Endothelial cell of umbilical vein (primary cell): ENCODE data around the gene VAV2. TPM values are rescaled to one million over a fixed set of nuclear protein-coding genes. Genes with fewer than 3 reads are reported as not detected.

Experiments used
- BruUV-seq: library from RNA; stranded (reverse); fragments of 400-500 nt; replicated peaks from 2 replicates; lab custom pipeline; 2021; lab: Mats Ljungman, UMichigan
- CTCF ChIA-PET: fragments of 300-600, 350-600 bp; sonication (Branson Sonifier 250); formaldehyde crosslinking; loops from one replicate; lab custom pipeline; 2021; ENCODE audit warnings: antibody characterized with exemption, inconsistent platforms; lab: Charles Lee
- POLR2A ChIA-PET: fragments of 300-600, 350-600 bp; sonication (Branson Sonifier 250); formaldehyde crosslinking; loops from one replicate; lab custom pipeline; 2021; ENCODE audit warnings: antibody characterized with exemption, inconsistent platforms; lab: Charles Lee
- DNase-seq: peaks from one replicate; pipeline ENCODE4 v3.0.0-alpha.2; 2011; ENCODE audit warnings: low read depth, low spot score
- FAIRE-seq: peaks from 2 replicates; lab custom pipeline; 2011; peaks lifted over from hg19 to GRCh38; lab: Jason Lieb, UNC
- H2AFZ ChIP-seq: 2 replicates; pipeline ENCODE4 v1.6.0; 2012; ENCODE audit warnings: low read depth, low read length, control low read depth, inconsistent platforms
- H3K27ac ChIP-seq: 2 replicates; pipeline ENCODE4 v1.5.1; 2011; ENCODE audit warnings: low read depth, mild to moderate bottlenecking, control low read depth, low read length, moderate library complexity; ENCODE audit not compliant: insufficient read depth
- H3K27me3 ChIP-seq, 2 experiments: 2 replicates each; pipeline versions ENCODE4 v1.6.0 to v1.6.1; 2011; ENCODE audit warnings: low read length in 2 of 2, mixed read lengths in 1 of 2; ENCODE audit not compliant: control insufficient read depth in 2 of 2, insufficient read depth in 2 of 2
- H3K36me3 ChIP-seq, 2 experiments: 2 replicates in 1 of 2; 3 replicates in 1 of 2; pipeline ENCODE4 v1.5.1; 2011; ENCODE audit warnings: low read length in 2 of 2, mild to moderate bottlenecking in 1 of 2, moderate library complexity in 1 of 2; ENCODE audit not compliant: control insufficient read depth in 2 of 2, insufficient read depth in 2 of 2; ENCODE audit errors: extremely low read depth in 1 of 2
- H3K4me1 ChIP-seq: 3 replicates; pipeline ENCODE4 v1.5.1; 2011; ENCODE audit warnings: mild to moderate bottlenecking, low read length; ENCODE audit not compliant: control insufficient read depth, insufficient read depth; ENCODE audit errors: extremely low read depth
- H3K4me2 ChIP-seq: 2 replicates; pipeline ENCODE4 v1.6.1; 2011; ENCODE audit warnings: low read length, control low read depth, mixed read lengths; ENCODE audit not compliant: insufficient read depth
- H3K4me3 ChIP-seq, 3 experiments: fragments of 200-600 bp in 1 of 3; sonication (generic), shearing (Covaris generic) in 1 of 3; replicated peaks in 1 of 3; 2 replicates each; pipeline ENCODE4 v1.5.1; 2011 to 2016; ENCODE audit warnings: control low read depth in 3 of 3, low read length in 3 of 3, mild to moderate bottlenecking in 2 of 3, inconsistent platforms in 1 of 3, low read depth in 1 of 3, moderate library complexity in 1 of 3; ENCODE audit not compliant: insufficient read depth in 1 of 3
- H3K79me2 ChIP-seq: 2 replicates; pipeline ENCODE4 v1.6.0; 2012; ENCODE audit warnings: low read length, inconsistent platforms; ENCODE audit not compliant: control insufficient read depth, insufficient read depth
- H3K9ac ChIP-seq: replicated peaks from 2 replicates; pipeline ENCODE3; 2011; ENCODE audit warnings: low read length, control low read depth; ENCODE audit not compliant: insufficient read depth; ENCODE audit errors: extremely low read depth
- H3K9me1 ChIP-seq: replicated peaks from 3 replicates; pipeline ENCODE4 v1.6.0; 2011; ENCODE audit warnings: mild to moderate bottlenecking, low read length; ENCODE audit not compliant: control insufficient read depth, insufficient read depth; ENCODE audit errors: extremely low read depth
- H3K9me3 ChIP-seq: replicated peaks from 2 replicates; pipeline ENCODE4 v1.5.1; 2012; ENCODE audit warnings: low read length, inconsistent platforms; ENCODE audit not compliant: control insufficient read depth, insufficient read depth
- H4K20me1 ChIP-seq: replicated peaks from 2 replicates; pipeline ENCODE3; 2011; ENCODE audit warnings: mild to moderate bottlenecking, low read length; ENCODE audit not compliant: control insufficient read depth, insufficient read depth; ENCODE audit errors: extremely low read depth
- EZH2 ChIP-seq: IDR thresholded peaks from 2 replicates; pipeline ENCODE4 v1.6.1; 2012; ENCODE audit warnings: borderline replicate concordance, low read depth, mild to moderate bottlenecking, moderate library complexity, low read length, inconsistent platforms; ENCODE audit not compliant: severe bottlenecking
- FOS ChIP-seq: IDR thresholded peaks from 2 replicates; pipeline ENCODE4 v1.6.1; 2011; ENCODE audit warnings: mild to moderate bottlenecking, low read length, moderate library complexity, borderline replicate concordance; ENCODE audit not compliant: insufficient read depth
- GATA2 ChIP-seq: IDR thresholded peaks from 2 replicates; pipeline ENCODE4 v1.7.0; 2011; ENCODE audit warnings: low read depth, mild to moderate bottlenecking, moderate library complexity, mixed read lengths, low read length; ENCODE audit not compliant: insufficient read length, insufficient read depth
- JUN ChIP-seq: IDR thresholded peaks from 2 replicates; pipeline ENCODE4 v1.6.1; 2011; ENCODE audit warnings: borderline replicate concordance, low read depth; ENCODE audit not compliant: insufficient read length, insufficient read depth
- MYC ChIP-seq: IDR thresholded peaks from one replicate; pipeline ENCODE4 v1.6.1; 2011; ENCODE audit warnings: mild to moderate bottlenecking, low read depth, low read length
- POLR2A ChIP-seq: IDR thresholded peaks from 2 replicates; pipeline ENCODE4 v1.6.1; 2012; ENCODE audit warnings: low read depth, mild to moderate bottlenecking, control low read depth, low read length
- POLR2AphosphoS5 ChIP-seq: IDR thresholded peaks from 2 replicates; pipeline ENCODE4 v1.6.1; 2012; ENCODE audit warnings: low read depth, mild to moderate bottlenecking, control low read depth, low read length, moderate library complexity; ENCODE audit not compliant: insufficient read depth
- dilution Hi-C: fragments of 300-500 bp; cut with MboI; formaldehyde crosslinking; loops from one replicate; pipeline ENCODE4 v1.15.0; 2019; ENCODE audit warnings: low sequenced_read_pairs; ENCODE audit not compliant: extremely low pct_ligation_motif_present
- intact Hi-C: fragments of 100-400 bp; cut with micrococcal nuclease; formaldehyde crosslinking; loops from one replicate; pipeline ENCODE4 v1.10.0; 2022
- polyA plus RNA-seq, 4 experiments: library from polyadenylated mRNA; depleted of rRNA in 3 of 4; stranded (reverse) in 3 of 4; unstranded in 1 of 4; fragments of >200 nt; gene quantifications; 2 replicates each; pipeline versions ENCODE4 v1.2.1 to v1.2.3, GENCODE V29; 2011 to 2012; ENCODE audit warnings: missing spikeins in 1 of 4
- total RNA-seq: library from RNA; stranded (reverse); gene quantifications from 2 replicates; pipeline ENCODE4 v1.2.3, GENCODE V29; 2021
- TF ChIP-seq, protein P1 (sequence below), 2 donors: IDR thresholded peaks; 1 replicate in 1 of 2; 2 replicates in 1 of 2; pipeline ENCODE4 v1.5.1; 2011; ENCODE audit warnings: low read length in 2 of 2, mild to moderate bottlenecking in 2 of 2, moderate library complexity in 2 of 2, control low read depth in 1 of 2, inconsistent platforms in 1 of 2, low read depth in 1 of 2; ENCODE audit not compliant: insufficient read depth in 1 of 2; ENCODE audit errors: extremely low read depth in 1 of 2
- TF ChIP-seq, protein P2 (sequence below): IDR thresholded peaks from 2 replicates; pipeline ENCODE4 v1.6.1; 2011; ENCODE audit not compliant: insufficient read depth, insufficient read length

Gene VAV2
- total and polyA plus RNA-seq, 2 donors (not counting 3 experiments of a cell fraction or from before 2014, with no cell fraction given), result 10.6 to 30.6 TPM

GRCh38 chr9:133770076-133770777 lies 221.9 kb downstream of the VAV2 start:
- Histone ChIP-seq H3K79me2 (no peaks in the 10 kb centered on the region), H3K9me1 (no peaks in the 10 kb centered on the region), H3K9me3 (no peaks in the 10 kb centered on the region), H3K27ac (no peak overlapping the region), H3K27me3 (no peaks in the 10 kb centered on the region), H3K36me3 (peaks cover 3 to 34% of the 10 kb centered on the region in 2 experiments), H3K4me1 (no peaks in the 10 kb centered on the region), H4K20me1 (no peaks in the 10 kb centered on the region), H3K9ac (no peak overlapping the region), H2AFZ (no peak overlapping the region), H3K4me3 (no peak overlapping the region), H3K4me2 (no peak overlapping the region)
- ChIA-PET CTCF (interaction anchor here (1.3 to 1.5 kb wide), 2 partner anchors 12 to 19 kb away, joined by 3 to 5 read pairs; no protein-coding TSS in a partner anchor), POLR2A (no interaction called here)
- TF ChIP-seq MYC (no peak), FOS (no peak), JUN (no peak), GATA2 (no peak), POLR2AphosphoS5 (no peak), POLR2A (no peak), EZH2 (no peak)
- TF ChIP-seq, protein P1, sequence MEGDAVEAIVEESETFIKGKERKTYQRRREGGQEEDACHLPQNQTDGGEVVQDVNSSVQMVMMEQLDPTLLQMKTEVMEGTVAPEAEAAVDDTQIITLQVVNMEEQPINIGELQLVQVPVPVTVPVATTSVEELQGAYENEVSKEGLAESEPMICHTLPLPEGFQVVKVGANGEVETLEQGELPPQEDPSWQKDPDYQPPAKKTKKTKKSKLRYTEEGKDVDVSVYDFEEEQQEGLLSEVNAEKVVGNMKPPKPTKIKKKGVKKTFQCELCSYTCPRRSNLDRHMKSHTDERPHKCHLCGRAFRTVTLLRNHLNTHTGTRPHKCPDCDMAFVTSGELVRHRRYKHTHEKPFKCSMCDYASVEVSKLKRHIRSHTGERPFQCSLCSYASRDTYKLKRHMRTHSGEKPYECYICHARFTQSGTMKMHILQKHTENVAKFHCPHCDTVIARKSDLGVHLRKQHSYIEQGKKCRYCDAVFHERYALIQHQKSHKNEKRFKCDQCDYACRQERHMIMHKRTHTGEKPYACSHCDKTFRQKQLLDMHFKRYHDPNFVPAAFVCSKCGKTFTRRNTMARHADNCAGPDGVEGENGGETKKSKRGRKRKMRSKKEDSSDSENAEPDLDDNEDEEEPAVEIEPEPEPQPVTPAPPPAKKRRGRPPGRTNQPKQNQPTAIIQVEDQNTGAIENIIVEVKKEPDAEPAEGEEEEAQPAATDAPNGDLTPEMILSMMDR (IDR thresholded peaks at IDR 0.05; ENCODE audit: extremely low read depth in 1 of 2, insufficient read depth in 1 of 2, low read depth in 1 of 2, low read length in 2 of 2), result no peak
- TF ChIP-seq, protein P2, sequence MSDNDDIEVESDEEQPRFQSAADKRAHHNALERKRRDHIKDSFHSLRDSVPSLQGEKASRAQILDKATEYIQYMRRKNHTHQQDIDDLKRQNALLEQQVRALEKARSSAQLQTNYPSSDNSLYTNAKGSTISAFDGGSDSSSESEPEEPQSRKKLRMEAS, result no peak
- DNase-seq, result no peak
- dilution Hi-C loops, result no loop called here
- no peak for FAIRE-seq
- BruUV-seq, result no TSS peak
- intact Hi-C loops, result no loop called here
